ENCODE results near the gene NUDT2. TPM values are rescaled to one million over a fixed set of nuclear protein-coding genes. Genes with fewer than 3 reads are reported as not detected.
A peak's percentile ranks its signal among the peaks of the same experiment; 100 is the strongest.
"Not testable (repeated sequence)": the region's sequence is repeated elsewhere in the genome, so short reads cannot be mapped to it uniquely, and the experiment has no call there.

The NUDT2 gene
- total RNA-seq, 2 donors from 2014 or later, result 11.2 to 15.0 TPM

GRCh38 chr9:34341659-34342295 is 12.4 kb downstream of the NUDT2 start:
- Mint-ChIP-seq H3K36me3 (ENCODE audit: low read depth) (no peaks in the 10 kb centered on the region), H3K27me3 (no peaks in the 10 kb centered on the region), H3K4me1 (no peaks in the 10 kb centered on the region), H3K27ac (no peak overlapping the region), H3K4me3 (no peak overlapping the region)
- no peak for DNase-seq
- ATAC-seq, result no peak
- no peaks in the 10 kb centered on the region for H3K9me3 ChIP-seq (ENCODE audit: control insufficient read depth, low read length, poor library complexity, severe bottlenecking)

- ATAC-seq (no peak), DNase-seq (no peak)
- Mint-ChIP-seq H3K27me3 (no peaks in the 10 kb centered on the region), H3K27ac (no peak overlapping the region), H3K36me3 (ENCODE audit: low read depth) (no peaks in the 10 kb centered on the region), H3K4me1 (no peaks in the 10 kb centered on the region), H3K4me3 (no peak overlapping the region)
- H3K9me3 ChIP-seq (ENCODE audit: control insufficient read depth, low read length, poor library complexity, severe bottlenecking), result no peaks in the 10 kb centered on the region
These were observed 13.7 kb downstream of the NUDT2 start for GRCh38 chr9:34343090-34343489.

- Mint-ChIP-seq H3K36me3 (ENCODE audit: low read depth) (no peaks in the 10 kb centered on the region), H3K4me3 (no peak overlapping the region), H3K4me1 (no peaks in the 10 kb centered on the region), H3K27ac (no peak overlapping the region), H3K27me3 (no peaks in the 10 kb centered on the region)
- ATAC-seq, result no peak
- no peaks in the 10 kb centered on the region for H3K9me3 ChIP-seq (ENCODE audit: control insufficient read depth, low read length, poor library complexity, severe bottlenecking)
- DNase-seq, result no peak
These were observed 14.2 kb downstream of the NUDT2 start for GRCh38 chr9:34343605-34344004.

GRCh38 chr9:34346873-34347799 is 17.8 kb downstream of the NUDT2 start:
- Mint-ChIP-seq H3K36me3 (ENCODE audit: low read depth) (peaks cover 5% of the 10 kb centered on the region), H3K27ac (no peak overlapping the region)

GRCh38 chr9:34347800-34348158 is 18.4 kb downstream of the NUDT2 start:
- Mint-ChIP-seq H3K4me3 (no peak overlapping the region), H3K27ac (no peak overlapping the region), H3K36me3 (ENCODE audit: low read depth) (peaks cover 5% of the 10 kb centered on the region), H3K27me3 (no peaks in the 10 kb centered on the region), H3K4me1 (no peaks in the 10 kb centered on the region)
- H3K9me3 ChIP-seq (ENCODE audit: control insufficient read depth, low read length, poor library complexity, severe bottlenecking), result no peaks in the 10 kb centered on the region
- no peak for DNase-seq
- ATAC-seq, result no peak

More at GRCh38 chr9:34346873-34347799, 17.8 kb downstream of the NUDT2 start:
- H3K9me3 ChIP-seq (ENCODE audit: control insufficient read depth, low read length, poor library complexity, severe bottlenecking), result no peaks in the 10 kb centered on the region
- no peak for DNase-seq
- H3K4me1 Mint-ChIP-seq, result no peaks in the 10 kb centered on the region
- H3K4me3 Mint-ChIP-seq, result no peak overlapping the region
- no peak for ATAC-seq
- H3K27me3 Mint-ChIP-seq, result no peaks in the 10 kb centered on the region

- Mint-ChIP-seq H3K27ac (no peak overlapping the region), H3K4me3 (no peak overlapping the region), H3K27me3 (no peaks in the 10 kb centered on the region), H3K4me1 (no peaks in the 10 kb centered on the region), H3K36me3 (ENCODE audit: low read depth) (peaks cover 5% of the 10 kb centered on the region)
- no peak for ATAC-seq
- DNase-seq, result no peak
- H3K9me3 ChIP-seq (ENCODE audit: control insufficient read depth, low read length, poor library complexity, severe bottlenecking), result no peaks in the 10 kb centered on the region
These were observed 20.0 kb downstream of the NUDT2 start for GRCh38 chr9:34349324-34349723.

GRCh38 chr9:34352122-34352652 is 22.8 kb downstream of the NUDT2 start:
- H3K36me3 Mint-ChIP-seq (ENCODE audit: low read depth); DNase-seq; ATAC-seq; H3K4me3 Mint-ChIP-seq; H3K27ac Mint-ChIP-seq; H3K27me3 Mint-ChIP-seq; H3K9me3 ChIP-seq (ENCODE audit: control insufficient read depth, low read length, poor library complexity, severe bottlenecking); H3K4me1 Mint-ChIP-seq: not testable (repeated sequence)

- not testable (repeated sequence) for H3K4me3 Mint-ChIP-seq; ATAC-seq; H3K36me3 Mint-ChIP-seq (ENCODE audit: low read depth); H3K9me3 ChIP-seq (ENCODE audit: control insufficient read depth, low read length, poor library complexity, severe bottlenecking); DNase-seq; H3K4me1 Mint-ChIP-seq; H3K27ac Mint-ChIP-seq; H3K27me3 Mint-ChIP-seq
These were observed 23.6 kb downstream of the NUDT2 start for GRCh38 chr9:34352957-34353356.

- H3K4me3 Mint-ChIP-seq, result no peak overlapping the region
- H3K27me3 Mint-ChIP-seq, result no peaks in the 10 kb centered on the region
- H3K36me3 Mint-ChIP-seq (ENCODE audit: low read depth), result no peaks in the 10 kb centered on the region
- DNase-seq, result no peak
- no peak for ATAC-seq
- no peak overlapping the region for H3K27ac Mint-ChIP-seq
- peaks cover 7% of the 10 kb centered on the region for H3K4me1 Mint-ChIP-seq
- H3K9me3 ChIP-seq (ENCODE audit: control insufficient read depth, low read length, poor library complexity, severe bottlenecking), result no peaks in the 10 kb centered on the region
These were observed 33.3 kb downstream of the NUDT2 start for GRCh38 chr9:34362614-34363214.

- Mint-ChIP-seq H3K27me3 (no peaks in the 10 kb centered on the region), H3K27ac (peak overlapping the region; percentile 22), H3K4me3 (no peak overlapping the region), H3K36me3 (ENCODE audit: low read depth) (no peaks in the 10 kb centered on the region), H3K4me1 (peaks cover 7% of the 10 kb centered on the region)
- H3K9me3 ChIP-seq (ENCODE audit: control insufficient read depth, low read length, poor library complexity, severe bottlenecking), result no peaks in the 10 kb centered on the region
- no peak for DNase-seq
- ATAC-seq, result no peak
These were observed 34.4 kb downstream of the NUDT2 start for GRCh38 chr9:34363619-34364351.

GRCh38 chr9:34365282-34365681 is 35.9 kb downstream of the NUDT2 start:
- H3K36me3 Mint-ChIP-seq (ENCODE audit: low read depth), result no peaks in the 10 kb centered on the region
- no peak for DNase-seq
- no peaks in the 10 kb centered on the region for H3K27me3 Mint-ChIP-seq
- no peak overlapping the region for H3K4me3 Mint-ChIP-seq
- peaks cover 7% of the 10 kb centered on the region for H3K4me1 Mint-ChIP-seq
- H3K27ac Mint-ChIP-seq, result no peak overlapping the region
- H3K9me3 ChIP-seq (ENCODE audit: control insufficient read depth, low read length, poor library complexity, severe bottlenecking), result no peaks in the 10 kb centered on the region
- ATAC-seq, result no peak

- Mint-ChIP-seq H3K27ac (no peak overlapping the region), H3K4me1 (peaks cover 7% of the 10 kb centered on the region), H3K4me3 (no peak overlapping the region), H3K27me3 (no peaks in the 10 kb centered on the region), H3K36me3 (ENCODE audit: low read depth) (no peaks in the 10 kb centered on the region)
- H3K9me3 ChIP-seq (ENCODE audit: control insufficient read depth, low read length, poor library complexity, severe bottlenecking), result no peaks in the 10 kb centered on the region
- ATAC-seq (no peak), DNase-seq (no peak)
These were observed 37.0 kb downstream of the NUDT2 start for GRCh38 chr9:34366365-34366764.
